ENCODE measurements around the gene THOC6.
A peak's percentile ranks its signal among the peaks of the same experiment; 100 is the strongest.
"Not testable (repeated sequence)": the region's sequence is repeated elsewhere in the genome, so short reads cannot be mapped to it uniquely, and the experiment has no call there.

The THOC6 gene

GRCh38 chr16:3054965-3055733 is 31.3 kb downstream of the THOC6 start:
- no peak for DNase-seq (ENCODE audit: low spot score)

DNA sequence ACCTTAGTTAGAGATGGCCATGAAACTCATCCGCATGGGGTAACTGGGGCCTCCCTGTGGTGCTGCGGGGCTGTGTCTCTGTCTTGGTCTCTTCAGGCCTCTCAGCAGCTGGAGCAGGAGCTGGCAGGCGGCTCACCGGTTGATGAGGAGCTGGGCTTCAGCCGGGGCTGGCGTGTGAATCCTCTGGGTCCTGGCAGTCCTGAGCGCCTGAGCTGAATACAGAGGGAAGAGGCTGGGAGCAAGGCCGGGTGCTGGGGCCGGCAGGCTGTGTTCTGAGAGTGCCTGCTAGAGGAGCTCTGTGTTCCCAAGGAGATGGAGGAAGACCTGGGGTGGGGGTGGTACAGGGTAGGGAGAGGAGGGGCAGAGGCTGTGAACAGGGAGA is 31.9 kb downstream of the THOC6 start:
- not testable (repeated sequence) for DNase-seq (ENCODE audit: low spot score)

DNA sequence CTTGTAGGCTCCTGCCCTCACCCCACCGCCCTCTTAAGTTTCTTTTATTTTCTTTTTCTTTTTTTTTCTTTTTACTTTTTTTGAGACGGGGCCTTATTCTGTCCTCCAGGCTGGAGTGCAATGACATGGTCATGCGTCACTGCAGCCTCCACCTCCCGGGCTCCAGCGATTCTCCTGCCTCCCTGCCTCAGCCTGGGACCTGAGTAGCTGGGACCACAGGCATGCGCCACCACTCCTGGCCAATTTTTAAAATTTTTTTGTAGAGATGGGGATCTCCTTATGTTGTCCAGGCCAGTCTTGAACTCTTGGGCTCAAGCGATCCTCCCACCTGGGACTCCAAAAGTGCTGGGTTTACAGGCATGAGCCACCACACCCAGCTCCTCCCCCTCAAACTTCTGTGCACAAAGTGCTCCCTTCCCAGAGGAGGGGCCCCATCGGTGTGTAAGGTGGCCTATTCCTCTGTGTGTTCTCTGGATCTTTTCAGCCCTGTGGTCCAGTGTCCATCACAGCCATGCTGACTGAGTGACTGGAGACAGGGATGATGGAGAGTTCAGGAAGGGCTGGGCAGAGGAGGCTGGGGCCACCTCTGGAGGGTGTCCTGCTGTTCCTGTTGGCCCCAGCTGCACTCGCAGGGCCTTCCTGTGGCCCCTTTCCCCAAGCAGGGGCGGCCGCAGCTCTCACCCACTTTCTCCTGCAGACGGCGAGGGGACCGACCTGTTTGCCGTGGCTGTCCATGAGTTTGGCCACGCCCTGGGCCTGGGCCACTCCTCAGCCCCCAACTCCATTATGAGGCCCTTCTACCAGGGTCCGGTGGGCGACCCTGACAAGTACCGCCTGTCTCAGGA is 32.7 kb downstream of the THOC6 start:
- no peak for DNase-seq (ENCODE audit: low spot score)

DNA sequence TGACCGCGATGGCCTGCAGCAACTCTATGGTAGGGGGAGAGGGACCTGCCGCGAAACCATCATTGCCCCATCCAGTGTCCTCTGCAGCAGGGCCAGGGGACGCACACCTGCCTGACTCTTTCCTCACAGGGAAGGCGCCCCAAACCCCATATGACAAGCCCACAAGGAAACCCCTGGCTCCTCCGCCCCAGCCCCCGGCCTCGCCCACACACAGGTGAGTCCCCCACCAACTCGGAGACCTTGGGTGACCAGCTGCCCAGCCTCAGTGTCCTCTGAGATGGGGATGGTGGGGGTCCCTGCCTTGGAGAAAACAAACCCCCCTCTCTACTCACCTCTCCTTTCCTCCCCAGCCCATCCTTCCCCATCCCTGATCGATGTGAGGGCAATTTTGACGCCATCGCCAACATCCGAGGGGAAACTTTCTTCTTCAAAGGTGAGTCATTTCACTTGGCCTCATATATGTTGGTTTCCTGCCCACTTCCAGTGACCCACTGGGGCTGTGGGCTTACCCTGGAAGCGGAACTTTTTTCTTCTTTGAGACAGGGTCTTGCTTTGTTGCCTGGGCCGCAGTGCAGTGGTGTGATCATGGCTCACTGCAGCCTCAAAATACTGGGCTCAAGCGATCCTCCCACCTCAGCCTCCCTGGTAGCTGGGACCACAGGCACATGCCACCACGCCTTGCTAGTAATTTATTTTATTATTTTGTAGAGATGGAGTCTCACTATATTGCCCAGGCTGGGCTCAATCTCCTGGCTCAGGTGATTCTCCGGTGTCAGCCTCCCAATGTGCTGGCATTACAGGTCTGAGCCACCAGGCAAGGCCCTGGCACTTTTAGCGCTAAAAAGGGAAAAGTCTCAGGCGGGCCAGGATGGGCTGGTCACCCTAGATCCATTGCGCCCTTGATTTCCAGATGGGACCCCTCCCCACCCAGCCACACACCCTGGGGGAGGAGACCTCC is 33.6 kb downstream of the THOC6 start:
- no peak for DNase-seq (ENCODE audit: low spot score)

DNA sequence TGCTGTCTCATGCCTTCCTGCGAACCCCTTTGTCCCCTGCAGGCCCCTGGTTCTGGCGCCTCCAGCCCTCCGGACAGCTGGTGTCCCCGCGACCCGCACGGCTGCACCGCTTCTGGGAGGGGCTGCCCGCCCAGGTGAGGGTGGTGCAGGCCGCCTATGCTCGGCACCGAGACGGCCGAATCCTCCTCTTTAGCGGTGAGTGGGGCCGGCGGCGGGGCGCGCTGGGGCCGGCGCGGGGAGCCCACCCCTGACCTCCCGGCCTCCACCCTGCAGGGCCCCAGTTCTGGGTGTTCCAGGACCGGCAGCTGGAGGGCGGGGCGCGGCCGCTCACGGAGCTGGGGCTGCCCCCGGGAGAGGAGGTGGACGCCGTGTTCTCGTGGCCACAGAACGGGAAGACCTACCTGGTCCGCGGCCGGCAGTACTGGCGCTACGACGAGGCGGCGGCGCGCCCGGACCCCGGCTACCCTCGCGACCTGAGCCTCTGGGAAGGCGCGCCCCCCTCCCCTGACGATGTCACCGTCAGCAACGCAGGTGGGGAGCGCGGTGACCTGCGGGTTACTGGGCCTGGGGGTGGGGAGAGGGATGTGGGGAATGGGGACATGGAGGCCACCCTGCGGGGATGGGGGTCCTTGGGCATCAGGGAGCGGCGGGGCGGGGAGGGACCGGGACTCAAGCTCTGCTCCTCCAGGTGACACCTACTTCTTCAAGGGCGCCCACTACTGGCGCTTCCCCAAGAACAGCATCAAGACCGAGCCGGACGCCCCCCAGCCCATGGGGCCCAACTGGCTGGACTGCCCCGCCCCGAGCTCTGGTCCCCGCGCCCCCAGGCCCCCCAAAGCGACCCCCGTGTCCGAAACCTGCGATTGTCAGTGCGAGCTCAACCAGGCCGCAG is 34.5 kb downstream of the THOC6 start:
- no peak for DNase-seq (ENCODE audit: low spot score)

- DNase-seq (ENCODE audit: low spot score) = peak; percentile 77
Observed at GRCh38 chr16:3059041-3059722, 35.3 kb downstream of the THOC6 start.

DNA sequence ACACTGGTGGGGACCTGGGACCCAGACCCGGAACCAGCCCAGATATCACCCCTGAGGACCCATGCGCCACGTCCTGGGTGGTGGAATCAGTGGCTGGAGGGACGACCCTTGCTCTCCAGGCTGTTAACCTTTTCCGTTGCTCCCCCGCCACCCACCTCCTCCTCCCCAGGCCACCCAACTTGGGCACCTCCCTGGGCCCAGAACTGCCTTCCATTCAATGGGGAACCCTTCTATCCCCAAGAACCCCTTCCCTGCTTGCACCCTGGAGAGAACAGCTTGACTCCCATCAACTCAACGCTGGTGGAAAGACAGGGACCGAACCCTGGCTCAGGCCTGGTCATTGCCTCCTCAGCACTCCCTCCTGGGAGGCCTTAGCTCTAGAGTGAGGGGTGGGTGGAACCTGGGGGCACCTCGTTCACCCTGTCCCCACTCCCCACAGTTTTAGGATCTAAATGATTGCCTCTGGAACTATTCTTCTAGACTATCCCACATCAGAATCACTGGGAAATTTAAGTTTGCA is 35.9 kb downstream of the THOC6 start:
- DNase-seq (ENCODE audit: low spot score) = no peak

- no peak for DNase-seq (ENCODE audit: low spot score)
Observed at GRCh38 chr16:3060339-3061127, 36.7 kb downstream of the THOC6 start.

DNA sequence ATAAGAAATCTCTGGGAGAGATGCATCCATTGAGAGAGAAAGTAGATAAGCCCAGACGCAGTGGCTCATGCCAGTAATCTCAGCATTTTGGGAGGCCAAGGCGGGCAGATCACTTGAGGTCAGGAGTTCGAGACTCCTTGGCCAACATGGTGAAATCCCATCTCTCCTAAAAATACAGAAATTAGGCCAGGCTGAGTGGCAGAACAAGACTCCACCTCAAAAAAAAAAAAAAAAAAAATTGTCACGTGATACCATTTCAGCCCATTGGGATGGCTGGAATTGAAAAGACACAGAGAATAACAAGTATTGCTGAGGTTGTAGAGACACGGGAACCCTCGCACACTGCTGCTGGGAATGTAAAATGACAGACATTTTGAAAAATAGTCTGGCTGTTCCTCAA is 38.7 kb downstream of the THOC6 start:
- no peak for DNase-seq (ENCODE audit: low spot score)

DNA sequence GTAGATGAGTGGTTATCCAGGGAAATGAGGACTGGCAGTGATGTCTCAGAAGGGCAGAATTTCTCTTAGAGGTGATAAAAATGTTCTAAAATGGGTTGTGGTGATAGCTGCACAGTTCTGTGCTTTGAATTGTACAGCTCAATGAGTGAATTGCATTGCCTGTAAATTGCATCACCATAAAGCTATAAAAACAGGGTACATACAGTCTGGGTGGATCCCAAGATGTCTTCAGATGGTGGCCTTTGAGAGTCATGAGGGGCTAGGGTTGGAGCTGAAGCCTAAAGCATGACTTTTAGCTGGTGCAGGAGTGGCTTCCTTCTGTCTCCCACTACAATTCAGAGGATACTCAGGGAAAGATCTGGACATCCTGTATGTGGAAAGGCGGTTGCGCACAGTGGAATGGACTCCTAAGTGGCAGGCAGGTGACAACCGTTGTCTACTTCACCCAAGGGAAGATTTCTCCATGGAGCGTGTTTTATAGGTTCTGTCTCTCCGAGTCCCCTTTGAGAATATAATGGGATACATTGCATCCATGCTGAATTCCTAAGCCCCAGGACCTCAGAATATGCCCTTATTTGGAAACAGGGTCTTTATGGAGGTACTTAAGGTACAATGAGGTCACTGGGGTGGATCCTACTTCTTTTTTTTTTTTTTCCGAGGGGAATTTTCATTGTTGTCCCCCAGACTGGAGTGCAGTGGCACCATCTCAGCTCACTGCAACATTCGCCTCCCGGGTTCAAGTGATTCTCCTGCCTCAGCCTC is 40.0 kb downstream of the THOC6 start:
- no peak for DNase-seq (ENCODE audit: low spot score)

GRCh38 chr16:3065069-3065741 is 41.4 kb downstream of the THOC6 start, which contains the start of gene IL32:
Gene IL32 (plus strand): TSS chr16:3065640. CDS start chr16:3065812, 172 bp downstream.
- no peak for DNase-seq (ENCODE audit: low spot score)

- DNase-seq (ENCODE audit: low spot score) = no peak
Observed at GRCh38 chr16:3065742-3066439, 42.1 kb downstream of the THOC6 start.

- no peak for DNase-seq (ENCODE audit: low spot score)
Observed at GRCh38 chr16:3066440-3066748, 42.6 kb downstream of the THOC6 start.

GRCh38 chr16:3068487-3068886 is 44.7 kb downstream of the THOC6 start:
- no peak for DNase-seq (ENCODE audit: low spot score)

DNA sequence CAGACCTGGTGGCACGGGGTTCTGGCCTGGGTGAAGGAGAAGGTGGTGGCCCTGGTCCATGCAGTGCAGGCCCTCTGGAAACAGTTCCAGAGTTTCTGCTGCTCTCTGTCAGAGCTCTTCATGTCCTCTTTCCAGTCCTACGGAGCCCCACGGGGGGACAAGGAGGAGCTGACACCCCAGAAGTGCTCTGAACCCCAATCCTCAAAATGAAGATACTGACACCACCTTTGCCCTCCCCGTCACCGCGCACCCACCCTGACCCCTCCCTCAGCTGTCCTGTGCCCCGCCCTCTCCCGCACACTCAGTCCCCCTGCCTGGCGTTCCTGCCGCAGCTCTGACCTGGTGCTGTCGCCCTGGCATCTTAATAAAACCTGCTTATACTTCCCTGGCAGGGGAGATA is 45.3 kb downstream of the THOC6 start:
- not testable (repeated sequence) for DNase-seq (ENCODE audit: low spot score)

DNA sequence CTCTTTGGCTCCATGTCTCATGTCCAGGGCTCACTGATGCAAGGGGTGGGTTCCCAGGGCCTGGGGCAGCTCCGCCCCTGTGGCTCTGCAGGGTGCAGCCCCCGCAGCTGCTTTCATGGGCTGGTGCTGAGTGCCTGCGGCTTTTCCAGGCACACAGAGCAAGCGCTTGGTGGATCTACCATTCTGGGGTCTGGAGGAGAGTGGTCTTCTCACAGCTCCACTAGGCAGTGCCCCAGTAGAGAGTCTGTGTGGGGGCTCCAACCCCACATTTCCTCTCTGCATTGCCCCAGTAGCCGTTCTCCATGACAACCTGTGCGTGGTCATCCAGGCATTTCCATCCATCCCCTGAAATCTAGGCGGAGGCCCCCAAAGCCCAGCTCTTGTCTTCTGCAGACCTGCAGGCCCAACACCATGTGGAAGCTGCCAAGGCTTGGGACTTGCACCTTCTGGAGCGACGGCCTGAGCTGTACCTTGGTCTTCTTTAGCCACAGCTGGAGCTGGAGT is 46.8 kb downstream of the THOC6 start:
- no peak for DNase-seq (ENCODE audit: low spot score)

DNA sequence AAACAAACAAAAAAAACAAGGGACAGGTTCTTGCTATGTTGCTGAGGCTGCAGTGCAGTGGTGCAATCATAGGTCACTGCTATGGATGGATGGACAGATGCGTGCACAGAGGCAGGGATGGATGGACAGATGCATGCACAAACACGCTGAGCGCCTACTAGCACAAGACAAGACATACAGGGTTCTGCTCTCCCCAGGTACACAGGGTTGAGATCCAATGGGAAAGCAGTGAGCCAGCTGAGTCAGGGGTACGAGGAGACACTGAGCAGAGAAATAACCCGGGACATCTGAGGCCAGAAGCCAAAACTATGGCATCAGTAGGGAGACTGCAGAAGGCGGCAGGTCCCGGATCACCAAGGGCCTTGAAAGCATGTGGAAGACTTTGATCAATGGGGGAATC is 47.8 kb downstream of the THOC6 start:
- DNase-seq (ENCODE audit: low spot score) = no peak
